ENCODE results near the gene PDE3B. TPM values are rescaled to one million over a fixed set of nuclear protein-coding genes. Genes with fewer than 3 reads are reported as not detected.
"Not testable (repeated sequence)": the region's sequence is repeated elsewhere in the genome, so short reads cannot be mapped to it uniquely, and the experiment has no call there.

Gene PDE3B
- total RNA-seq, 1 donor from 2014 or later: 28.5 TPM

DNA sequence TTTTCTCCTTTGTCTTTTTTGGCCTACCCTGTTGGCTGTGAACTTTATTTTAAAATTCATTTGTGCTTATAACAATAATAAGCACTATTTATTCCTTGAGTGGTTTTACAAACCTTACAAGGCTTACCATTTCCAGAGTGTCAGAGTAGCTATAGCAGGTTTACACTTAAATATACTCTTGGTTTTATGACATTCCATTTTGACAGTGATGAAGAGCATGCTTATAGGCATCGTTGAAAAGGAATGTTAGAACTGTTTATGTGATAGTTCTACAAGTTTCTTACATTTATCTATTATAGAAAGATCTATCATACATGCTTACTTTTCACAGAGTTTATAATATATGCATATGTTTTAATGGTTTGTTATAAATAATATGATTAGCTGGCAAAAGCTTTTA is 84.1 kb downstream of the PDE3B start:
- Histone ChIP-seq H3K4me1 (peaks cover 5% of the 10 kb centered on the region), H3K27ac (no peak overlapping the region), H3K9me3 (no peaks in the 10 kb centered on the region), H3K4me3 (no peak overlapping the region), H3K36me3 (no peaks in the 10 kb centered on the region), H3K27me3 (no peaks in the 10 kb centered on the region)
- intact Hi-C loops (cut with DNase I): no loop called here
- ATAC-seq (no peak), DNase-seq (no peak)
- TF ChIP-seq, protein P1, sequence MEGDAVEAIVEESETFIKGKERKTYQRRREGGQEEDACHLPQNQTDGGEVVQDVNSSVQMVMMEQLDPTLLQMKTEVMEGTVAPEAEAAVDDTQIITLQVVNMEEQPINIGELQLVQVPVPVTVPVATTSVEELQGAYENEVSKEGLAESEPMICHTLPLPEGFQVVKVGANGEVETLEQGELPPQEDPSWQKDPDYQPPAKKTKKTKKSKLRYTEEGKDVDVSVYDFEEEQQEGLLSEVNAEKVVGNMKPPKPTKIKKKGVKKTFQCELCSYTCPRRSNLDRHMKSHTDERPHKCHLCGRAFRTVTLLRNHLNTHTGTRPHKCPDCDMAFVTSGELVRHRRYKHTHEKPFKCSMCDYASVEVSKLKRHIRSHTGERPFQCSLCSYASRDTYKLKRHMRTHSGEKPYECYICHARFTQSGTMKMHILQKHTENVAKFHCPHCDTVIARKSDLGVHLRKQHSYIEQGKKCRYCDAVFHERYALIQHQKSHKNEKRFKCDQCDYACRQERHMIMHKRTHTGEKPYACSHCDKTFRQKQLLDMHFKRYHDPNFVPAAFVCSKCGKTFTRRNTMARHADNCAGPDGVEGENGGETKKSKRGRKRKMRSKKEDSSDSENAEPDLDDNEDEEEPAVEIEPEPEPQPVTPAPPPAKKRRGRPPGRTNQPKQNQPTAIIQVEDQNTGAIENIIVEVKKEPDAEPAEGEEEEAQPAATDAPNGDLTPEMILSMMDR (IDR thresholded peaks at IDR 0.05): no peak

- H3K36me3 ChIP-seq; ATAC-seq; H3K27me3 ChIP-seq; H3K9me3 ChIP-seq; H3K27ac ChIP-seq; H3K4me1 ChIP-seq; DNase-seq; intact Hi-C loops (cut with DNase I); H3K4me3 ChIP-seq: not testable (repeated sequence)
These were observed 96.9 kb downstream of the PDE3B start for GRCh38 chr11:14740539-14740938.

- H3K4me1 ChIP-seq: no peaks in the 10 kb centered on the region
- TF ChIP-seq, protein P1 (IDR thresholded peaks at IDR 0.05): no peak
- intact Hi-C loops (cut with DNase I): no loop called here
- H3K4me3 ChIP-seq: no peak overlapping the region
- DNase-seq (no peak), ATAC-seq (no peak)
- no peaks in the 10 kb centered on the region for H3K36me3 ChIP-seq
- H3K9me3 ChIP-seq: no peaks in the 10 kb centered on the region
- H3K27me3 ChIP-seq: no peaks in the 10 kb centered on the region
- no peak overlapping the region for H3K27ac ChIP-seq
These were observed 97.6 kb downstream of the PDE3B start for GRCh38 chr11:14741195-14741594.

GRCh38 chr11:14742849-14743559 is 99.4 kb downstream of the PDE3B start:
- intact Hi-C loops (cut with DNase I): no loop called here
- H3K4me3 ChIP-seq: no peak overlapping the region
- no peak for ATAC-seq
- no peaks in the 10 kb centered on the region for H3K36me3 ChIP-seq
- H3K9me3 ChIP-seq: no peaks in the 10 kb centered on the region
- no peak for DNase-seq
- TF ChIP-seq, protein P1 (IDR thresholded peaks at IDR 0.05): no peak
- H3K27me3 ChIP-seq: no peaks in the 10 kb centered on the region
- no peaks in the 10 kb centered on the region for H3K4me1 ChIP-seq
- H3K27ac ChIP-seq: no peak overlapping the region

- intact Hi-C loops (cut with DNase I); H3K27ac ChIP-seq; H3K4me1 ChIP-seq; H3K36me3 ChIP-seq; DNase-seq; H3K9me3 ChIP-seq; H3K4me3 ChIP-seq; H3K27me3 ChIP-seq; ATAC-seq: not testable (repeated sequence)
These were observed 100.1 kb downstream of the PDE3B start for GRCh38 chr11:14743667-14744066.

GRCh38 chr11:14746857-14747395 is 103.3 kb downstream of the PDE3B start:
- TF ChIP-seq, protein P1 (IDR thresholded peaks at IDR 0.05): no peak
- H3K27me3 ChIP-seq: no peaks in the 10 kb centered on the region
- no peaks in the 10 kb centered on the region for H3K4me1 ChIP-seq
- intact Hi-C loops (cut with DNase I): no loop called here
- DNase-seq: no peak
- no peak for ATAC-seq
- no peaks in the 10 kb centered on the region for H3K36me3 ChIP-seq
- H3K27ac ChIP-seq: no peak overlapping the region
- no peaks in the 10 kb centered on the region for H3K9me3 ChIP-seq
- H3K4me3 ChIP-seq: no peak overlapping the region

Data from upper lobe of right lung (tissue), 1 donor.